Panc1 (cell line): Measurements from ENCODE around the gene NEDD8. TPM values are rescaled to one million over a fixed set of nuclear protein-coding genes. Genes with fewer than 3 reads are reported as not detected.
"Not testable (repeated sequence)": the region's sequence is repeated elsewhere in the genome, so short reads cannot be mapped to it uniquely, and the experiment has no call there.

Source experiments
- ATAC-seq: fragments of 200-7000 bp; cut with Tn5 transposase; 2 replicates; pipeline ENCODE4 v1.9.1; 2020; ENCODE audit warnings: mild to moderate bottlenecking, moderate library complexity
- BruUV-seq: library from RNA; stranded (reverse); fragments of 400-500 nt; replicated peaks from 2 replicates; lab custom pipeline; 2021; lab: Mats Ljungman, UMichigan
- CTCF ChIA-PET: fragments of 300-600 bp; sonication (Branson Sonifier 250); formaldehyde crosslinking; loops from one replicate; lab custom pipeline; 2022; ENCODE audit warnings: antibody characterized with exemption; lab: Charles Lee
- POLR2A ChIA-PET: fragments of 300-600 bp; sonication (Branson Sonifier 250); formaldehyde crosslinking; loops from one replicate; lab custom pipeline; 2022; ENCODE audit warnings: antibody characterized with exemption; lab: Charles Lee
- DNase-seq: peaks from one replicate; pipeline ENCODE4 v3.0.0-alpha.2; 2010; ENCODE audit warnings: low read depth, low spot score
- H3K27ac ChIP-seq: 2 replicates; pipeline ENCODE4 v1.5.1; 2011; ENCODE audit warnings: mild to moderate bottlenecking, low read length, inconsistent platforms
- H3K27me3 ChIP-seq: fragments of 200-500 bp; sonication (Bioruptor generic); 2 replicates; pipeline ENCODE4 v1.6.0; 2014; ENCODE audit warnings: low read length, inconsistent platforms; ENCODE audit not compliant: control insufficient read depth, insufficient read depth
- H3K36me3 ChIP-seq: fragments of 200-500 bp; sonication (Bioruptor generic); 2 replicates; pipeline ENCODE4 v1.5.1; 2014; ENCODE audit warnings: inconsistent platforms, mild to moderate bottlenecking, low read length, moderate library complexity; ENCODE audit not compliant: control insufficient read depth, insufficient read depth
- H3K4me1 ChIP-seq: 2 replicates; pipeline ENCODE4 v1.5.1; 2011; ENCODE audit warnings: inconsistent platforms, mild to moderate bottlenecking, low read length, moderate library complexity; ENCODE audit not compliant: control insufficient read depth, insufficient read depth
- H3K4me3 ChIP-seq, 2 experiments: 2 replicates each; pipeline ENCODE4 v1.5.1; 2011 to 2012; ENCODE audit warnings: low read depth in 2 of 2, low read length in 2 of 2, mild to moderate bottlenecking in 2 of 2, inconsistent platforms in 1 of 2, moderate library complexity in 1 of 2
- H3K9me3 ChIP-seq: fragments of 200-500 bp; sonication (Bioruptor generic); 2 replicates; pipeline ENCODE4 v1.5.1; 2014; ENCODE audit warnings: low read depth, mild to moderate bottlenecking, inconsistent platforms, low read length, moderate library complexity; ENCODE audit not compliant: control insufficient read depth, insufficient read depth
- CTCF ChIP-seq: fragments of 450-650 bp; IDR thresholded peaks from 2 replicates; pipeline ENCODE4 v1.5.1; 2017; ENCODE audit warnings: mild to moderate bottlenecking
- POLR2AphosphoS5 ChIP-seq: IDR thresholded peaks from 2 replicates; pipeline ENCODE4 v1.6.1; 2012; ENCODE audit warnings: mild to moderate bottlenecking, low read depth, low read length, moderate library complexity
- SIN3A ChIP-seq: IDR thresholded peaks from 2 replicates; pipeline ENCODE4 v1.6.1; 2012; ENCODE audit warnings: low read depth, mild to moderate bottlenecking, low read length, moderate library complexity, borderline replicate concordance; ENCODE audit not compliant: insufficient read depth
- TCF7L2 ChIP-seq: IDR thresholded peaks from 2 replicates; pipeline ENCODE4 v1.6.1; 2011; ENCODE audit warnings: mild to moderate bottlenecking, low read depth, low read length, inconsistent platforms
- in situ Hi-C: cut with HindIII; loops from 2 replicates; pipeline ENCODE4 v1.10.0; 2016; ENCODE audit warnings: low sequenced_read_pairs, low pct_unique_long_range_greater_than_20kb
- intact Hi-C: fragments of 100-400 bp; cut with micrococcal nuclease; formaldehyde crosslinking; loops from one replicate; pipeline ENCODE4 v1.10.0; 2022; ENCODE audit not compliant: unreplicated experiment
- total RNA-seq: library from RNA; stranded (reverse); gene quantifications from one replicate; pipeline ENCODE4 v1.2.1, GENCODE V29; 2021; ENCODE audit not compliant: unreplicated experiment
- TF ChIP-seq, protein P1 (sequence below), 2 experiments: IDR thresholded peaks; 2 replicates each; pipeline ENCODE4 v1.6.1; 2011 to 2012; ENCODE audit warnings: low read depth in 2 of 2, control low read depth in 1 of 2, low read length in 1 of 2, mild to moderate bottlenecking in 1 of 2, moderate library complexity in 1 of 2; ENCODE audit not compliant: insufficient read depth in 1 of 2

Gene NEDD8
- total RNA-seq, 1 experiment from 2014 or later, result 155 TPM

DNA sequence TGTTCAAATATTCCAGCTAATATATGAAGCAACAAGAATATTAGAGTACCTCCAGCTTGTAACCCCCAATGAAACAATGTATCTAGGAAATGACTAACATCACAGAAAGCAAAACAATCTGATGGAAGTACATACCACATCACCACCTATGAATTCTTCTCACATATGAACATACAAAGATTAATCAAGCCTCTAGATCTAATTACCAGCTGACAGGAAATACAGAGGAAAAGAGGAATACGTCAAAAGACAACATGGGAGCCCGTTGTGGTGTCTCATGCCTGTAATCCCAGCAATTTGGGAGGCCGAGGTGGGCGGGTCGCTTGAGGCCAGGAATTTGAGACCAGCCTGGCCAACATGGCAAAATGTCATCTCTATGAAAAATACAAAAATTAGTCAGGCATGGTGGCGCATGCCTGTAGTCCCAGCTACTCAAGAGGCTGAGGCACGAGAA lies 7.5 kb downstream of the NEDD8 start:
- Histone ChIP-seq H3K27me3 (no peaks in the 10 kb centered on the region), H3K36me3 (peaks cover 4% of the 10 kb centered on the region; the same call in 1 of the 2 replicates), H3K9me3 (no peaks in the 10 kb centered on the region), H3K4me3 (no peak overlapping the region), H3K4me1 (no peaks in the 10 kb centered on the region), H3K27ac (no peak overlapping the region)
- in situ Hi-C loops, result no loop called here
- BruUV-seq, result no TSS peak
- CTCF ChIA-PET, result no interaction called here
- DNase-seq (no peak), ATAC-seq (peak; percentile 63; the same call in 1 of the 2 replicates)
- intact Hi-C loops, result no loop called here
- POLR2A ChIA-PET, result interaction anchor here (0.8 kb wide), 1 partner anchor 42 kb away, joined by 11 read pairs; no protein-coding TSS in a partner anchor
- TF ChIP-seq CTCF, result no peak
- TF ChIP-seq TCF7L2, result no peak
- TF ChIP-seq SIN3A, result no peak
- TF ChIP-seq, protein P1, sequence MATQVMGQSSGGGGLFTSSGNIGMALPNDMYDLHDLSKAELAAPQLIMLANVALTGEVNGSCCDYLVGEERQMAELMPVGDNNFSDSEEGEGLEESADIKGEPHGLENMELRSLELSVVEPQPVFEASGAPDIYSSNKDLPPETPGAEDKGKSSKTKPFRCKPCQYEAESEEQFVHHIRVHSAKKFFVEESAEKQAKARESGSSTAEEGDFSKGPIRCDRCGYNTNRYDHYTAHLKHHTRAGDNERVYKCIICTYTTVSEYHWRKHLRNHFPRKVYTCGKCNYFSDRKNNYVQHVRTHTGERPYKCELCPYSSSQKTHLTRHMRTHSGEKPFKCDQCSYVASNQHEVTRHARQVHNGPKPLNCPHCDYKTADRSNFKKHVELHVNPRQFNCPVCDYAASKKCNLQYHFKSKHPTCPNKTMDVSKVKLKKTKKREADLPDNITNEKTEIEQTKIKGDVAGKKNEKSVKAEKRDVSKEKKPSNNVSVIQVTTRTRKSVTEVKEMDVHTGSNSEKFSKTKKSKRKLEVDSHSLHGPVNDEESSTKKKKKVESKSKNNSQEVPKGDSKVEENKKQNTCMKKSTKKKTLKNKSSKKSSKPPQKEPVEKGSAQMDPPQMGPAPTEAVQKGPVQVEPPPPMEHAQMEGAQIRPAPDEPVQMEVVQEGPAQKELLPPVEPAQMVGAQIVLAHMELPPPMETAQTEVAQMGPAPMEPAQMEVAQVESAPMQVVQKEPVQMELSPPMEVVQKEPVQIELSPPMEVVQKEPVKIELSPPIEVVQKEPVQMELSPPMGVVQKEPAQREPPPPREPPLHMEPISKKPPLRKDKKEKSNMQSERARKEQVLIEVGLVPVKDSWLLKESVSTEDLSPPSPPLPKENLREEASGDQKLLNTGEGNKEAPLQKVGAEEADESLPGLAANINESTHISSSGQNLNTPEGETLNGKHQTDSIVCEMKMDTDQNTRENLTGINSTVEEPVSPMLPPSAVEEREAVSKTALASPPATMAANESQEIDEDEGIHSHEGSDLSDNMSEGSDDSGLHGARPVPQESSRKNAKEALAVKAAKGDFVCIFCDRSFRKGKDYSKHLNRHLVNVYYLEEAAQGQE (IDR thresholded peaks at IDR 0.05; ENCODE audit: insufficient read depth in 1 of 2, low read depth in 2 of 2, low read length in 1 of 2), result no peak
- TF ChIP-seq POLR2AphosphoS5, result no peak

DNA sequence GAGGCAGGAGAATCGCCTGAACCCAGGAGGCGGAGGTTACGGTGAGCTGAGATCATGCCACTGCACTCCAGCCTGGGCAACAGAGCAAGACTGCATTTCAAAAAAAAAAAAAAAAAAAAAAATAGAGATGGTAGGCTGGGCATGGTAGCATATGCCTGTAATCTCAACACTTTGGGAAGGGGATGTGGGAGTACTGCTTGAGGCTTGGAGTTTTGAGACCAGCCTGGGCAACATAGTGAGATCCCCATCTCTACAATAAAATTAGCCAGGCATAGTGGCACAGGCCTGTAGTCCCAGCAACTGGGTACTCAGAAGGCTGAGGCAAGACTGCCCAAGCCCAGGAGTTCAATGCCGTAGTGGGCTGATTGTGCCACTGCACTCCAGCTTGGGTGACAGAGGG lies 9.2 kb downstream of the NEDD8 start:
- H3K27ac ChIP-seq, intact Hi-C loops, in situ Hi-C loops, H3K36me3 ChIP-seq, H3K4me3 ChIP-seq, CTCF ChIA-PET, ATAC-seq, BruUV-seq, H3K9me3 ChIP-seq, DNase-seq, H3K27me3 ChIP-seq, H3K4me1 ChIP-seq, POLR2A ChIA-PET: not testable (repeated sequence)

GRCh38 chr14:24219521-24219920 lies 12.6 kb downstream of the NEDD8 start:
- in situ Hi-C loops (no loop called here), intact Hi-C loops (no loop called here)
- Histone ChIP-seq H3K4me1 (no peaks in the 10 kb centered on the region; the same call in none of the 2 replicates), H3K9me3 (no peaks in the 10 kb centered on the region), H3K4me3 (no peak overlapping the region), H3K27ac (no peak overlapping the region), H3K36me3 (peaks cover 5% of the 10 kb centered on the region), H3K27me3 (no peaks in the 10 kb centered on the region)
- POLR2A ChIA-PET, result no interaction called here
- ATAC-seq (no peak), DNase-seq (no peak)
- CTCF ChIA-PET, result interaction anchor here (0.7 kb wide), 2 partner anchors 182 to 212 kb away, joined by 11 to 13 read pairs; no protein-coding TSS in a partner anchor
- no TSS peak for BruUV-seq
- TF ChIP-seq SIN3A (no peak), CTCF (no peak), POLR2AphosphoS5 (no peak)
- TF ChIP-seq, protein P1 (IDR thresholded peaks at IDR 0.05; ENCODE audit: insufficient read depth in 1 of 2, low read depth in 2 of 2, low read length in 1 of 2), result no peak
